ENCODE measurements around the gene TNPO1.

GRCh38 chr5:72783354-72783753 lies 33.1 kb upstream of the TNPO1 start:
- no peak for TF ChIP-seq CEBPZ (IDR thresholded peaks at IDR 0.05; ENCODE audit: low read depth, low read length)
- TF ChIP-seq TAF1 (IDR thresholded peaks at IDR 0.05; ENCODE audit: borderline replicate concordance, low read depth, low read length) = no peak
- no peak for TF ChIP-seq REST (IDR thresholded peaks at IDR 0.05; ENCODE audit: low read depth, low read length)
- TF ChIP-seq POLR2AphosphoS5 (IDR thresholded peaks at IDR 0.05; ENCODE audit: low read length) = no peak
- no peak for TF ChIP-seq RFX5 (IDR thresholded peaks at IDR 0.05; ENCODE audit: low read depth, low read length)
- TF ChIP-seq ESRRA (IDR thresholded peaks at IDR 0.05; ENCODE audit: low read length) = no peak
- no peak for TF ChIP-seq E2F4 (IDR thresholded peaks at IDR 0.05; ENCODE audit: low read depth, low read length)
- TF ChIP-seq SMC3 (IDR thresholded peaks at IDR 0.05; ENCODE audit: borderline replicate concordance, low read length) = no peak
- no peak for TF ChIP-seq HDGF (IDR thresholded peaks at IDR 0.05)
- TF ChIP-seq JUND (IDR thresholded peaks at IDR 0.05; ENCODE audit: low read depth, low read length) = no peak
- TF ChIP-seq NRF1 (conservative IDR thresholded peaks at IDR 0.05; ENCODE audit: low read depth, low read length) = no peak
- TF ChIP-seq BHLHE40 (IDR thresholded peaks at IDR 0.05; ENCODE audit: borderline replicate concordance in 1 of 2, low read depth in 2 of 2, low read length in 1 of 2) = no peak
- TF ChIP-seq EZH2 (IDR thresholded peaks at IDR 0.05; ENCODE audit: borderline replicate concordance, control insufficient read depth, low read depth, low read length) = no peak

Data from GM12878 (cell line).